Smooth muscle cell (in vitro differentiated cells): ENCODE results near the gene CRYL1. TPM values are rescaled to one million over a fixed set of nuclear protein-coding genes. Genes with fewer than 3 reads are reported as not detected.

Source experiments
- DNase-seq: peaks from one replicate; lab custom pipeline; 2025; ENCODE audit not compliant: unreplicated experiment; lab: John Stamatoyannopoulos, UW
- H2AFZ ChIP-seq: fragments of 200-600 bp; sonication (generic); 2 replicates; pipeline ENCODE4 v1.6.0; 2016; ENCODE audit warnings: antibody characterized with exemption, low read depth, mild to moderate bottlenecking
- H3F3A ChIP-seq: fragments of 200-600 bp; sonication (generic); 2 replicates; pipeline ENCODE4 v1.6.0; 2017; ENCODE audit warnings: antibody characterized with exemption, low read depth
- H3K27ac ChIP-seq: fragments of 200-600 bp; sonication (generic); 2 replicates; pipeline ENCODE4 v1.5.1; 2016; ENCODE audit warnings: low read depth, mild to moderate bottlenecking
- H3K27me3 ChIP-seq: fragments of 200-600 bp; sonication (generic); 2 replicates; pipeline ENCODE4 v1.6.1; 2016; ENCODE audit warnings: low read depth, mild to moderate bottlenecking
- H3K36me3 ChIP-seq: fragments of 200-600 bp; sonication (generic); 2 replicates; pipeline ENCODE4 v1.5.1; 2016; ENCODE audit warnings: low read depth
- H3K4me1 ChIP-seq: fragments of 200-600 bp; sonication (generic); 2 replicates; pipeline ENCODE4 v1.5.1; 2016; ENCODE audit warnings: low read depth
- H3K4me2 ChIP-seq: fragments of 200-600 bp; sonication (generic); 2 replicates; pipeline ENCODE4 v1.6.0; 2016; ENCODE audit warnings: mild to moderate bottlenecking
- H3K4me3 ChIP-seq: fragments of 200-600 bp; sonication (generic); 2 replicates; pipeline ENCODE4 v1.5.1; 2016; ENCODE audit warnings: mild to moderate bottlenecking
- H3K79me2 ChIP-seq: fragments of 200-600 bp; sonication (generic); 2 replicates; pipeline ENCODE4 v1.6.0; 2016; ENCODE audit warnings: low read depth, mild to moderate bottlenecking
- H3K9ac ChIP-seq: fragments of 200-600 bp; sonication (generic); 2 replicates; pipeline ENCODE4 v1.6.0; 2016; ENCODE audit warnings: low read depth
- H3K9me3 ChIP-seq: fragments of 200-600 bp; sonication (generic); replicated peaks from 2 replicates; pipeline ENCODE4 v1.5.1; 2016; ENCODE audit warnings: low read depth
- H4K20me1 ChIP-seq: fragments of 200-600 bp; sonication (generic); 2 replicates; pipeline ENCODE4 v1.6.0; 2016; ENCODE audit warnings: low read depth
- WGBS: methylation state at CpG from one replicate; pipeline ENCODE4 v1.1.7; 2016; ENCODE audit warnings: low lambda C conversion rate; 5-methylcytosine and 5-hydroxymethylcytosine counted together
- polyA plus RNA-seq: library from polyadenylated mRNA; unstranded; fragments of >200 nt; fragmentation: Nextera tagmentation; extraction: Ambion mirVana; gene quantifications from 2 replicates; pipeline ENCODE4 v1.2.1, GENCODE V29; 2016
- total RNA-seq: library from RNA; depleted of rRNA; stranded (reverse); fragments of >200 nt; gene quantifications from 2 replicates; pipeline ENCODE4 v1.2.3, GENCODE V29; 2014
- TF ChIP-seq, protein P1 (sequence below): fragments of 200-600 bp; sonication (generic); IDR thresholded peaks from 2 replicates; pipeline ENCODE4 v1.5.1; 2017; ENCODE audit warnings: borderline replicate concordance, mild to moderate bottlenecking, antibody characterized with exemption; ENCODE audit not compliant: insufficient read depth, poor library complexity, severe bottlenecking

The CRYL1 gene
- total and polyA plus RNA-seq, 2 experiments from 2014 or later: 6.5 to 12.4 TPM

DNA sequence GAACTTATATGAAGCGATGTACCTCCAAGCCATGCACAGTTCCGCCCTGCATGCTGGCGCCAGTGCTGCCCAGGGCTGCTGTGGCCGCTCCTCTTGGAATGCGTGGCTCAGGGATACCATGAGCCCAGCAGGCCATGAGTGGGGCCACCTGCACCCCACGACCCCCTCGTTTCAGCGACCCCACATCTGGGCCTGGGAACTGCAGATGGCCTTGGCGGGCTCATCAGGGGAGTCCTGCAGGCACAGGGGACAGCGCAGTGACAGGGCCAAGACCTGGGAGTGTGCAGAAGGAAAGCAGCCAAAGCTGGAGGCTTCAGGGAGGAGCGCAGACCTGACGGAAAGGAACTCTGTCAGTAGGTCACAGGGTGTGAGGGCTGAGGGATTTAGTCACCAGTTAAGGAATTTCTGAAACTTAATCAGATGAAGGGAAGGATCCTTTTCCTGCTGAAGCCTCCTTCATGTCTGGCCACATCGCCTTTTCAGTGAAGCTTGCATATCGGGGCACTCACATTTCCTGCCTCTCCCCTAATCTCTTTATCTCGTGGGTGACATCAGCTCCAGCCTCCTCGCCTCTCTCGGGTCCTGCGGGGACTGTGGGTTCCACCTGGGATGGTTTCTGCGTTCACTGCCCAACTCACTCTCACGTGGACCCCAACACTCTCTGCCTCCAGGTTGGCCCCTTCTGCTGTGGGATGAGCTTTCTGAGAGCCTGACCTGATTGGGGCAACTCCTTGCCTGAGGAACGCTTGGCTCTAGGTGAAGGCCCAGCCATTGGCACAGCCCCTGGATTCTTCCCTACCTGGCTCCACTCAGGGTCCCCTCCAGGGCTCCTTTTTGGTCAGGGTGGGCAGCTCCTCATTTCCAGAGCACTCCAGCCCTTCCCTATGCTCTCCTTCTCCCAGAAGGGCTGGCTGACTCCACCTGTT lies 123.5 kb downstream of the CRYL1 start:
- Histone ChIP-seq H3K27ac (peak overlapping the region; percentile 18), H3K9ac (no peak overlapping the region), H4K20me1 (no peaks in the 10 kb centered on the region), H3K4me2 (peak overlapping the region; percentile 32), H3K27me3 (no peaks in the 10 kb centered on the region), H3F3A (peaks cover 11% of the 10 kb centered on the region), H3K9me3 (no peaks in the 10 kb centered on the region), H3K4me3 (no peak overlapping the region), H3K36me3 (no peaks in the 10 kb centered on the region), H2AFZ (no peak overlapping the region), H3K4me1 (peaks cover 13% of the 10 kb centered on the region), H3K79me2 (no peaks in the 10 kb centered on the region)
- TF ChIP-seq, protein P1, sequence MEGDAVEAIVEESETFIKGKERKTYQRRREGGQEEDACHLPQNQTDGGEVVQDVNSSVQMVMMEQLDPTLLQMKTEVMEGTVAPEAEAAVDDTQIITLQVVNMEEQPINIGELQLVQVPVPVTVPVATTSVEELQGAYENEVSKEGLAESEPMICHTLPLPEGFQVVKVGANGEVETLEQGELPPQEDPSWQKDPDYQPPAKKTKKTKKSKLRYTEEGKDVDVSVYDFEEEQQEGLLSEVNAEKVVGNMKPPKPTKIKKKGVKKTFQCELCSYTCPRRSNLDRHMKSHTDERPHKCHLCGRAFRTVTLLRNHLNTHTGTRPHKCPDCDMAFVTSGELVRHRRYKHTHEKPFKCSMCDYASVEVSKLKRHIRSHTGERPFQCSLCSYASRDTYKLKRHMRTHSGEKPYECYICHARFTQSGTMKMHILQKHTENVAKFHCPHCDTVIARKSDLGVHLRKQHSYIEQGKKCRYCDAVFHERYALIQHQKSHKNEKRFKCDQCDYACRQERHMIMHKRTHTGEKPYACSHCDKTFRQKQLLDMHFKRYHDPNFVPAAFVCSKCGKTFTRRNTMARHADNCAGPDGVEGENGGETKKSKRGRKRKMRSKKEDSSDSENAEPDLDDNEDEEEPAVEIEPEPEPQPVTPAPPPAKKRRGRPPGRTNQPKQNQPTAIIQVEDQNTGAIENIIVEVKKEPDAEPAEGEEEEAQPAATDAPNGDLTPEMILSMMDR: no peak
- no peak for DNase-seq
- 64% methylated on average over 21 of the region's 21 CpGs for WGBS

DNA sequence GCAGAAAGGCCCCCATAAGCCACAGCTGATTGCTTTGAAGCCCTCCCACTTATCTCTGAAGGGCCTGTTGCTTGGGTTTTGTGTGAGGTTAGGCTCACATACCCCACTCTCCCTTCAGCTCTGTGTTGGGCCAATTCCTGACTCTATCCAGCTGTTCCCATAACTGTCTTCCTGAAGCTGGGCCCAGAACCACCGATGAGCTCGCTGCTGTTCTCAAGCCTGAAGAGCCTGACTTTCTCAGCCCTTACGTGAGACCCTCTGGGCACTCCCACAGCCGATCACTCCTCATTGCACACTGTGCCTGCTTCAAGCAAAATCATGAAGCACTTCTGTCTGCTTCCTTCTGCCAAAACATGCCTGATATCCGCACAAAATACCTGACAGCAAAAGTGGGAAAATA lies 124.1 kb downstream of the CRYL1 start:
- H3K79me2 ChIP-seq: no peaks in the 10 kb centered on the region
- H3K36me3 ChIP-seq: no peaks in the 10 kb centered on the region
- no peak overlapping the region for H3K9ac ChIP-seq
- peak overlapping the region; percentile 31 for H3K27ac ChIP-seq
- H3K9me3 ChIP-seq: no peaks in the 10 kb centered on the region
- H3K4me3 ChIP-seq: no peak overlapping the region
- WGBS: 88% methylated on average over 5 of the region's 5 CpGs
- no peak for DNase-seq
- peaks cover 11% of the 10 kb centered on the region for H3F3A ChIP-seq
- H3K4me1 ChIP-seq: peaks cover 13% of the 10 kb centered on the region
- H2AFZ ChIP-seq: no peak overlapping the region
- H4K20me1 ChIP-seq: no peaks in the 10 kb centered on the region
- TF ChIP-seq, protein P1: no peak
- H3K27me3 ChIP-seq: no peaks in the 10 kb centered on the region
- peak overlapping the region; percentile 32 for H3K4me2 ChIP-seq

DNA sequence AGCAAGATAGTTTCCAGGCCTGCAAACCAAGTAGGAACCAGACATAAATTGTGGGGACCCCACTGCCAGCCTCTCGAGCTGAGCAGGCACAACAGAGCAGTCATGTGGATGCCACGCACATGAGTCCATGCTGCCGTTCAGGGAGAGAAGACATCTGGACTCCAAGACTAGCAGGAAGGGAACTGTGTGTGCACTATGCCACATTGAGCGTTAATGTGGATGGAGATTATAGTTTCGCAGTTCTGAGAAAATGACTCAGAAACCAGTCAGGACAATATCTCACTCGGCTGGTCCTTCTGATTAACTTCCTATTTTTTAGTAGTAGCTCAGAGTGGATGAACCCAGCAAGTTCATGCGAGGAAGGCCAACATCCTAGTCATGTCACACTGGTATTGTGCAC lies 124.9 kb downstream of the CRYL1 start:
- no peak for DNase-seq

More for the DNA sequence above, 124.9 kb downstream of the CRYL1 start:
- H3K27me3 ChIP-seq: no peaks in the 10 kb centered on the region
- H3F3A ChIP-seq: peaks cover 11% of the 10 kb centered on the region
- H3K4me3 ChIP-seq: no peak overlapping the region
- peaks cover 8% of the 10 kb centered on the region for H3K4me1 ChIP-seq
- H3K79me2 ChIP-seq: no peaks in the 10 kb centered on the region
- peak overlapping the region; percentile 31 for H3K27ac ChIP-seq
- H3K4me2 ChIP-seq: peak overlapping the region; percentile 32
- 11% methylated on average over 7 of the region's 7 CpGs for WGBS
- H3K9me3 ChIP-seq: no peaks in the 10 kb centered on the region
- no peaks in the 10 kb centered on the region for H4K20me1 ChIP-seq
- H3K36me3 ChIP-seq: no peaks in the 10 kb centered on the region
- no peak overlapping the region for H3K9ac ChIP-seq
- H2AFZ ChIP-seq: no peak overlapping the region
- TF ChIP-seq, protein P1: no peak
